ENCODE measurements around the gene MEIS2. TPM values are rescaled to one million over a fixed set of nuclear protein-coding genes. Genes with fewer than 3 reads are reported as not detected.

Gene MEIS2
- total RNA-seq, 1 donor from 2014 or later = not detected

DNA sequence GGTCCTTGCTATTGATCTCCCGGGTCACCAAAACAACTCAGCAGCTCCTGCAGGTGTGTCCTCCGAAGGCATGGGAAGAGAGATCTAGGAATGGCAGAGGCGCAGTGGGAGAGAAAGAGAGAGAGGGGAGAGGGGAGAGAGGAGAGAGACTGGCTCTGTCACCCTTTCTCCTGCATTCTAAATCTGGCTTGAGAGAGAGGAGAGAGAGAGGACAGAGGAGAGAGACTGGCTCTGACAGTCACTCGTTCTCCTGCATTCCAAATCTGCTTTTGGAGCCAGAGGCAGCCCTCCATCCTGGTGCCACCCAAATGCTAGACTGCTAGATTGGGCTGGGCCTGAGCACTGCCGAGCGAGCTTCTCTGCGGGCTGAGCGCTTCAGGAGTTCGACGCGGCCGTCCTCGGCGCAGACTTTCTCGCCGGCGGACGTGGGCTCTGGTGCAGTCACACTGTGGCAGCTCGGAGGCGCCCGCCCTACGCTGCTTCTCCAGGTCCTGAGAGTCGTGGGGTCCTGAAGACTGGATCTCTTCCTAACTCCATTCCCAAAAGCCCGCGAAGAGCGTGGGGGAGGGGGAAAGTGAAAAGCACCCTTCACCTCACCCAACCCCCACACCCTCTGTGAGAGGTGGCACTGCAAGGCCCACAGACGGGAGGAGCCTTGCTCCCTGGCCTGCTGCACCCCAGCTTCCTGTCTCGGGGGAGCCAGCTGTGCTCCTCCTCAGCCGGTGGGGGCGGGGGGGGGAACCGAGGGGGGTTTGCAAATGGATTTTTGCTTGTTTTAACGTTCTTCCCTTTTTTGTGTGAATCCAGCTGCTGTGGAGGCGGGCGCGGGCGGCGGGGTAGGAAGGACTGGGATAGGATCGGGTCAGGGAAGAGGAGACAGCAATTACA lies 222.3 kb downstream of the MEIS2 start:
- Mint-ChIP-seq H3K4me3 (no peak overlapping the region), H3K27ac (no peak overlapping the region), H3K27me3 (ENCODE audit: insufficient read depth) (peaks cover 77% of the 10 kb centered on the region), H3K36me3 (ENCODE audit: low read depth) (peaks cover 4% of the 10 kb centered on the region), H3K9me3 (no peaks in the 10 kb centered on the region), H3K4me1 (ENCODE audit: low read depth) (no peaks in the 10 kb centered on the region)
- no peak for DNase-seq (ENCODE audit: low spot score)
- intact Hi-C loops (cut with micrococcal nuclease) = loop anchor here (10.0 kb wide), 1 partner anchor 1363 kb away; no protein-coding TSS in a partner anchor

GRCh38 chr15:36877294-36877693 lies 223.1 kb downstream of the MEIS2 start:
- no peak overlapping the region for H3K27ac Mint-ChIP-seq
- H3K9me3 Mint-ChIP-seq = no peaks in the 10 kb centered on the region
- no peaks in the 10 kb centered on the region for H3K4me1 Mint-ChIP-seq (ENCODE audit: low read depth)
- intact Hi-C loops (cut with micrococcal nuclease) = loop anchor here (10.0 kb wide), 1 partner anchor 1362 kb away; no protein-coding TSS in a partner anchor
- no peak overlapping the region for H3K4me3 Mint-ChIP-seq
- DNase-seq (ENCODE audit: low spot score) = no peak
- peaks cover 4% of the 10 kb centered on the region for H3K36me3 Mint-ChIP-seq (ENCODE audit: low read depth)
- H3K27me3 Mint-ChIP-seq (ENCODE audit: insufficient read depth) = peaks cover 73% of the 10 kb centered on the region

DNA sequence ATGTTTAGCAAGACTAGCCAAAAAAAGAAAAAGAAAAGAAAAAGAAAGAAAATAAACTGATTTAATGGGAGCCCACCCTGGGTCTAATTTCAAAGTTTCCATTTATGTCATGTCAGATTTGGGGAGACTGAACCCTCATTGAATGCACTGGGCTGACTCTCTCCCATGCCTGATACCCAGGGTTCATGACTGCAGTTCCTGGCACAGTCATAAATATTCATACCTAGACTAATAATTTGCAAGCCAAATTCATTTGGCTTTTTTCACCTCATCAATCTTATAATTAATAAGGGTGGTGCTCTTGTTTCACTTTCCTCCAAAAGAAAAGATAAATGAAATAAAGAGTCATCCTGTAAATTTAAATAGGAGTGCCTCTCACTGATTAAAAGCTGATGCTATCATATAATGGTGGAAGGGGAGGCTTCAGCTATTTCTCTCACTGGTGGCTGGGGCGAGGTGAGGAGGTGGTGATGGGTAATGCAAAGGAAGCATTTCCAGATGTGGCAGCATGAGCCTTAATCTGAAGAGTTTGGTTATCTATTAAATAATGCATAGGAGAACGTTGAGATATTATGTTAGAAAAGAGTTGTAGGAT lies 224.5 kb downstream of the MEIS2 start:
- Mint-ChIP-seq H3K4me3 (no peak overlapping the region), H3K27me3 (ENCODE audit: insufficient read depth) (peaks cover 59% of the 10 kb centered on the region), H3K27ac (no peak overlapping the region), H3K9me3 (no peaks in the 10 kb centered on the region), H3K4me1 (ENCODE audit: low read depth) (no peaks in the 10 kb centered on the region), H3K36me3 (ENCODE audit: low read depth) (peaks cover 4% of the 10 kb centered on the region)
- intact Hi-C loops (cut with micrococcal nuclease) = loop anchor here (10.0 kb wide), 1 partner anchor 1361 kb away; no protein-coding TSS in a partner anchor
- no peak for DNase-seq (ENCODE audit: low spot score)

GRCh38 chr15:36874930-36875329 lies 225.4 kb downstream of the MEIS2 start:
- DNase-seq (ENCODE audit: low spot score) = no peak
- no peaks in the 10 kb centered on the region for H3K9me3 Mint-ChIP-seq
- no peak overlapping the region for H3K27ac Mint-ChIP-seq
- H3K4me1 Mint-ChIP-seq (ENCODE audit: low read depth) = no peaks in the 10 kb centered on the region
- intact Hi-C loops (cut with micrococcal nuclease) = loop anchor here (10.0 kb wide), 1 partner anchor 1360 kb away; no protein-coding TSS in a partner anchor
- peaks cover 54% of the 10 kb centered on the region for H3K27me3 Mint-ChIP-seq (ENCODE audit: insufficient read depth)
- no peak overlapping the region for H3K4me3 Mint-ChIP-seq
- peaks cover 4% of the 10 kb centered on the region for H3K36me3 Mint-ChIP-seq (ENCODE audit: low read depth)

GRCh38 chr15:36867436-36867835 lies 232.9 kb downstream of the MEIS2 start:
- Mint-ChIP-seq H3K27ac (no peak overlapping the region), H3K27me3 (ENCODE audit: insufficient read depth) (peaks cover 4% of the 10 kb centered on the region), H3K9me3 (no peaks in the 10 kb centered on the region), H3K4me1 (ENCODE audit: low read depth) (no peaks in the 10 kb centered on the region), H3K4me3 (no peak overlapping the region), H3K36me3 (ENCODE audit: low read depth) (no peaks in the 10 kb centered on the region)
- intact Hi-C loops (cut with micrococcal nuclease) = no loop called here
- no peak for DNase-seq (ENCODE audit: low spot score)

DNA sequence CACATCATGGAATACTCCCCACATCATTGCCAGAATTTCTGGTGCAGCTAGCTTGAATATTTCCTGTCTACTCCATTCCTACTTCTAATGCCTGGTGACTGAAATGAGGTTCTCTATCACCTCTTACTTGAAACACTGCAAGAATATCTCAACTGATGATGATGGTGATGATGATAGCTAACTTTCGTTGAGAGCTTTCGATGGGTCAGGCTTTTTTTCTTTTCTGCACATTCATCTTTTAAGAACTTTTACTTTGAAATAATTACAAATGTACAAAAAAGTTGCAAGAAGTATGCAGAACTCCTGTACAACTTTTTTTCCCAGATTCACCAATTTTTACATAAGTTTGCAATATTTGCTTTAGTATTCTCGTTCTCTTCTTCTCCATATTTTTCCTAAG lies 233.5 kb downstream of the MEIS2 start:
- H3K27ac Mint-ChIP-seq = no peak overlapping the region
- no peaks in the 10 kb centered on the region for H3K9me3 Mint-ChIP-seq
- intact Hi-C loops (cut with micrococcal nuclease) = no loop called here

DNA sequence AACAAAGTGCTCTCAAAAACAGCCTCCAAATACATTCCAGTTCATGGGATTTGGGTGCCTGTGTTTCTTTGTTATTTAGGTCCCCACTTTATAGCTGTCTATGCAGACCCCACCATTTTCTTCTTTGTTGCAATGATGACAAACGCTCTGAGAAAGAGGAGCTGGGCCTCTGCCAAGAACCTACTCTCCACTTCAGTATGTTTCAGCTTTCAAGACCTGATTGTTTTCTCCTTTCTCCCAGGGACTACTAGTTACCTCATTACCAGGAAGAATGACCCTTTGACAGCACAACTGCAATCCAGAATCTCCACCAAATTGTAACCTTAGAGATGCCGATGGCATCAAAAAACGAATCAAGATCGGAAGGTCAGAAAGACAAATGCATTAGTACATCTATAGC lies 236.8 kb downstream of the MEIS2 start:
- Mint-ChIP-seq H3K4me1 (ENCODE audit: low read depth) (no peaks in the 10 kb centered on the region), H3K27ac (no peak overlapping the region), H3K27me3 (ENCODE audit: insufficient read depth) (peaks cover 2% of the 10 kb centered on the region), H3K9me3 (no peaks in the 10 kb centered on the region), H3K4me3 (no peak overlapping the region), H3K36me3 (ENCODE audit: low read depth) (no peaks in the 10 kb centered on the region)
- intact Hi-C loops (cut with micrococcal nuclease) = no loop called here
- DNase-seq (ENCODE audit: low spot score) = no peak

More for the DNA sequence above, 233.5 kb downstream of the MEIS2 start:
- Mint-ChIP-seq H3K4me1 (ENCODE audit: low read depth) (no peaks in the 10 kb centered on the region), H3K36me3 (ENCODE audit: low read depth) (no peaks in the 10 kb centered on the region), H3K4me3 (no peak overlapping the region), H3K27me3 (ENCODE audit: insufficient read depth) (peaks cover 2% of the 10 kb centered on the region)
- no peak for DNase-seq (ENCODE audit: low spot score)

DNA sequence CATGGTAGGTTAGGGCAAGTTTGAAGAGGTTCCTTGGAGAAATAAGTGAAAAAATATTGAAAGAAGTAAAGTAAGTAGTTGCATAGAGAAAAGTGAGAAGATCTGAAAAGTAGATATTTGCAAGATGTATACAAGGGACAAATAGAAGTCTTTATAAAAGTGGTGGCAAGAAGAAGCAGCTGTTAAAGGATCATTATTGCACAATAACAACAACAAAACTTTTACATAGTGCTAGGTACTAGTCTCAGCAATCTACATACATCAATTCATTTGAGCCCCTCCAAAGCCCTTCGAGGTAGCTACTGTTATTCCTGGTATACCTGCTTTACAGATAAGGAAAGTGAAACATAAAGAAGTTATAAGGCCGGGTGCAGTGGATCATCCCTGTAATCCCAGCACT lies 239.6 kb downstream of the MEIS2 start:
- Mint-ChIP-seq H3K36me3 (ENCODE audit: low read depth) (no peaks in the 10 kb centered on the region), H3K4me1 (ENCODE audit: low read depth) (no peaks in the 10 kb centered on the region), H3K27ac (no peak overlapping the region), H3K4me3 (no peak overlapping the region), H3K9me3 (no peaks in the 10 kb centered on the region), H3K27me3 (ENCODE audit: insufficient read depth) (peaks cover 2% of the 10 kb centered on the region)
- no peak for DNase-seq (ENCODE audit: low spot score)
- intact Hi-C loops (cut with micrococcal nuclease) = no loop called here

DNA sequence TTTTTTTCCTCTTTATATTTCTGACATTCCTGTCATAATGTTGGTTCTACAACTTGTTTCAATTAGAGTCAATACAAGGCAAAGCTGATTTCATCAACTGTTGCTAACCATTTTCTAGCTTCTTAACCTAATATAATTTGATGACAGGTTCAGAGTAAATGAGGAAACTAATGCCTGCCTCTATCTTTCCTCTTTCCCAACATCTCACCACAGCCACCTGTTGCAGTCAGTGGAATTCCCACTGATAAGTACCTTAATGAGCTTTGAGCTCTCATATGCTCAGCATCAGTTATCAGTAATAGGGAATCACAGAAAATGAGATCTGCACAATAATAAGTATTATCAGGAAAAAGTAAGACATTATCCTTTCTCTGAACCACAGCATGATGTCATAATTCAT lies 241.9 kb downstream of the MEIS2 start:
- H3K4me1 Mint-ChIP-seq (ENCODE audit: low read depth) = no peaks in the 10 kb centered on the region
- no peaks in the 10 kb centered on the region for H3K27me3 Mint-ChIP-seq (ENCODE audit: insufficient read depth)
- intact Hi-C loops (cut with micrococcal nuclease) = no loop called here
- no peak for DNase-seq (ENCODE audit: low spot score)
- H3K27ac Mint-ChIP-seq = no peak overlapping the region
- H3K4me3 Mint-ChIP-seq = no peak overlapping the region
- no peaks in the 10 kb centered on the region for H3K9me3 Mint-ChIP-seq
- H3K36me3 Mint-ChIP-seq (ENCODE audit: low read depth) = no peaks in the 10 kb centered on the region

- H3K4me3 Mint-ChIP-seq = no peak overlapping the region
- H3K27ac Mint-ChIP-seq = no peak overlapping the region
- no peaks in the 10 kb centered on the region for H3K27me3 Mint-ChIP-seq (ENCODE audit: insufficient read depth)
- H3K36me3 Mint-ChIP-seq (ENCODE audit: low read depth) = no peaks in the 10 kb centered on the region
- no peaks in the 10 kb centered on the region for H3K9me3 Mint-ChIP-seq
- intact Hi-C loops (cut with micrococcal nuclease) = no loop called here
- H3K4me1 Mint-ChIP-seq (ENCODE audit: low read depth) = no peaks in the 10 kb centered on the region
- no peak for DNase-seq (ENCODE audit: low spot score)
Measured at GRCh38 chr15:36856339-36856973, 243.9 kb downstream of the MEIS2 start.

DNA sequence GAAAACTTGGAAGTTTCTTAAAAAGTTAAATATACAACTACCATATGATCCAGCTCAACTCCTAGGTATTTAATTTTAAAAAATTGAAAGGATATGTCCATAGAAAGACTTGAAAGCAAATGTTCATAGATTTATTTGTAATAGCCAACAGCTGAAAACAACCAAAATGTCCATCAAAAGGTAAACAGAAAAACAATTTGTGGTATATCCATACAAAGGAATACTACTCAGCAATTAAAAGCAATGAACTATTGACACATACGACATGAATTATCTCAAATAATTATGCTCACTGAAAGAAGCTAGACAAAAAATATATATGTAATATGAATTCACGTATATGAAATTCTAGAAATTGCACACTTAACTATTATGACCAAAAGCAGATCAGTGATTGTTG lies 249.5 kb downstream of the MEIS2 start:
- H3K4me1 Mint-ChIP-seq (ENCODE audit: low read depth) = no peaks in the 10 kb centered on the region
- no peak overlapping the region for H3K27ac Mint-ChIP-seq
- no peaks in the 10 kb centered on the region for H3K9me3 Mint-ChIP-seq
- no peak for DNase-seq (ENCODE audit: low spot score)
- intact Hi-C loops (cut with micrococcal nuclease) = no loop called here
- no peaks in the 10 kb centered on the region for H3K27me3 Mint-ChIP-seq (ENCODE audit: insufficient read depth)
- H3K4me3 Mint-ChIP-seq = no peak overlapping the region
- no peaks in the 10 kb centered on the region for H3K36me3 Mint-ChIP-seq (ENCODE audit: low read depth)

- no peak for DNase-seq (ENCODE audit: low spot score)
- Mint-ChIP-seq H3K27ac (no peak overlapping the region), H3K36me3 (ENCODE audit: low read depth) (no peaks in the 10 kb centered on the region), H3K27me3 (ENCODE audit: insufficient read depth) (no peaks in the 10 kb centered on the region), H3K9me3 (no peaks in the 10 kb centered on the region), H3K4me3 (no peak overlapping the region), H3K4me1 (ENCODE audit: low read depth) (no peaks in the 10 kb centered on the region)
- intact Hi-C loops (cut with micrococcal nuclease) = no loop called here
Measured at GRCh38 chr15:36845270-36845669, 255.1 kb downstream of the MEIS2 start.

DNA sequence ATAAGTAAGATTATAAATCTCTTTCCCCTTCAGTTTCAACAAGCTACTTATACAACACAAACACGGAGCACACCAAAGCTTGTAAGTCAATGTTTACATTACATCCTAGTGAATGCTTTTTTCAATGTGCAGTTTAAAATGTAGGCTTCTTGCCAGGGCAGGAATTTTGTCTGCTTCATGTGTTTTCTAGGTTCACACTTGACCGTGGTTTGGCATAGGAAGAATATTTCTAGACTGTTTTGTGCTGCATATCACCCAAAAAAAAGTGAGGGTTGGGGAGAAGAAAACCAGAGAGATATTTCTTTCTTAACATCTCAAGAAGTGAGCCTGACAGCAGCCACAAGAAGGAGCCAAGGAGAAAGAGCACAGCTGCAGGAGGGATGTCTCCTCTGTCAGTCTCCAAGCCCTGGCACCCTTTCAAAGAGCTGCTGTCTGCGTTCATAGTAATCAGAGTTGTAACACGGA lies 255.8 kb downstream of the MEIS2 start:
- H3K4me1 Mint-ChIP-seq (ENCODE audit: low read depth) = no peaks in the 10 kb centered on the region
- intact Hi-C loops (cut with micrococcal nuclease) = no loop called here
- H3K4me3 Mint-ChIP-seq = no peak overlapping the region
- H3K9me3 Mint-ChIP-seq = no peaks in the 10 kb centered on the region
- no peak for DNase-seq (ENCODE audit: low spot score)
- no peak overlapping the region for H3K27ac Mint-ChIP-seq
- H3K27me3 Mint-ChIP-seq (ENCODE audit: insufficient read depth) = no peaks in the 10 kb centered on the region
- no peaks in the 10 kb centered on the region for H3K36me3 Mint-ChIP-seq (ENCODE audit: low read depth)
